HG03575 (cell line): ENCODE data around the gene UGDH.
"Not testable (repeated sequence)": the region's sequence is repeated elsewhere in the genome, so short reads cannot be mapped to it uniquely, and the experiment has no call there.

Experiments used
- ATAC-seq: cut with Tn5 transposase; IDR thresholded peaks from one replicate; pipeline ENCODE4 v1.9.1; 2021; ENCODE audit not compliant: unreplicated experiment, insufficient number of reproducible peaks, low FRiP score; ENCODE audit errors: extremely low read depth

The UGDH gene

GRCh38 chr4:39527296-39528060 lies at the start of gene UGDH:
Gene UGDH, minus strand, starts transcription at chr4:39527439. Its CDS starts 5,927 bp downstream, at chr4:39521512.
- peak; percentile 52 for ATAC-seq

GRCh38 chr4:39574946-39575345 lies 47.7 kb upstream of the UGDH start:
- no peak for ATAC-seq

- ATAC-seq, result no peak
Measured at GRCh38 chr4:39571504-39571903, 44.3 kb upstream of the UGDH start.

GRCh38 chr4:39571054-39571453 lies 43.8 kb upstream of the UGDH start:
- no peak for ATAC-seq

- ATAC-seq, result no peak
Measured at GRCh38 chr4:39569209-39569608, 42.0 kb upstream of the UGDH start.

GRCh38 chr4:39568805-39569204 lies 41.6 kb upstream of the UGDH start:
- ATAC-seq, result no peak

- no peak for ATAC-seq
Measured at GRCh38 chr4:39565878-39566600, 38.8 kb upstream of the UGDH start.

GRCh38 chr4:39563346-39563847 lies 36.2 kb upstream of the UGDH start:
- no peak for ATAC-seq

- ATAC-seq, result no peak
Measured at GRCh38 chr4:39562792-39563191, 35.6 kb upstream of the UGDH start.

GRCh38 chr4:39559626-39560025 lies 32.4 kb upstream of the UGDH start:
- ATAC-seq, result no peak

GRCh38 chr4:39555472-39555871 lies 28.2 kb upstream of the UGDH start:
- ATAC-seq, result no peak

- ATAC-seq, result no peak
Measured at GRCh38 chr4:39548425-39549067, 21.3 kb upstream of the UGDH start.

- ATAC-seq, result no peak
Measured at GRCh38 chr4:39544580-39545315, 17.5 kb upstream of the UGDH start.

GRCh38 chr4:39544080-39544479 lies 16.8 kb upstream of the UGDH start:
- ATAC-seq, result not testable (repeated sequence)

- no peak for ATAC-seq
Measured at GRCh38 chr4:39543034-39543433, 15.8 kb upstream of the UGDH start.

GRCh38 chr4:39542611-39543012 lies 15.4 kb upstream of the UGDH start:
- no peak for ATAC-seq

GRCh38 chr4:39541987-39542610 lies 14.9 kb upstream of the UGDH start:
- ATAC-seq, result no peak

GRCh38 chr4:39539089-39539611 lies 11.9 kb upstream of the UGDH start:
- ATAC-seq, result no peak
